ENCODE measurements around the gene TARS1.

The TARS1 gene

DNA sequence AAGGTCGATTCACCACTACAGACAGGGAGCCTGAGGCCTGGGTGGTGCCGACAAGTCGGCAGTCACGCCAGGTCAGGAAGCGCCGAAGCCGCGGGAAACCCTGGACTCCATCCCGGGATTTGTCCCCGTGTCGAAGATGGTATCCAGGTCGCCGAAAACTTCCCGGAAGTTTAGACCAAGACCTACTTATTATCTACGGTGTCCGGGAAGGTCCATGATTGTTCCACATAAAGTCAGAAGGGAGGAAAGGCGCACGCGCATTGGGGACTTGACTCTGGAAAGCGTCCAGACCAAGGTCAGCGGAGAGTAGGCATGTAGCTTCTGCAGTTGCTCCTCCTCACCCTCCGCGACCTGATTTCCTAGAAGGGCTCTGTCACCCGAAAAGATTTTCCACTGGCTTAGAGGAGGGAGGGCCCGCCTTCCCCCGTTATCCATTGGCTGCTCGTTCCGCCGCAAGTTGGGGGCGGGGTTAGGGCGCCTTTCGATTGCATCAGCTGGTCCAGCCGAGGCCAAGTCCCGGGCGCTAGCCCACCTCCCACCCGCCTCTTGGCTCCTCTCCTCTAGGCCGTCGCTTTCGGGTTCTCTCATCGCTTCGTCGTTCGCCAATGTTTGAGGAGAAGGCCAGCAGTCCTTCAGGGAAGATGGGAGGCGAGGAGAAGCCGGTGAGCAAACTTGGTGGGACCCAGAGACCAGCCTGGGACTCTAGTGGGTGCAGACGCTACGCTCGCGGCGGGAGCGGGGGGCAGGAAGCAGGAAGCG, at the start of gene TARS1:
Gene TARS1 (plus strand): TSS at position 484 of the 759 bp plus-strand sequence. CDS start 122 bp downstream, at position 606.
- DNase-seq = peak; percentile 95

DNA sequence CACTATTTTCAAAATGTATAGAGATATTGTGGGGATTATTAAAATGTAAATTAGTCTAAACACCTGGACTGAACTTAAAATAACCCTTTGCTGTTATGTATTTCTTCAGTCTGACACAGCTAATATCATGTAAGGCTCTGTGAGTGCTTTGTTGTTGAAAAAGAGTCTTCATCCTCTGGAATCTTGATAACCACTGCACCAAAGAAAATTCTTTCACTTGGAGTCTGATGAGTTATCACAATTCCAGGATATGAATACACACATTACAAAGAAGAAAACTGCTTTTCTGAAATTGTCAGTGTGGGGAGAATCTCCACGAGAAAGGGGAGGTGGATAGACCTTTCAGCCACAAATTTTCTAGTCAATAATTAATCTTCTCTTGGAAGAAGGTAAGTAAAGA, 42.3 kb upstream of the TARS1 start:
- no peak for DNase-seq

DNA sequence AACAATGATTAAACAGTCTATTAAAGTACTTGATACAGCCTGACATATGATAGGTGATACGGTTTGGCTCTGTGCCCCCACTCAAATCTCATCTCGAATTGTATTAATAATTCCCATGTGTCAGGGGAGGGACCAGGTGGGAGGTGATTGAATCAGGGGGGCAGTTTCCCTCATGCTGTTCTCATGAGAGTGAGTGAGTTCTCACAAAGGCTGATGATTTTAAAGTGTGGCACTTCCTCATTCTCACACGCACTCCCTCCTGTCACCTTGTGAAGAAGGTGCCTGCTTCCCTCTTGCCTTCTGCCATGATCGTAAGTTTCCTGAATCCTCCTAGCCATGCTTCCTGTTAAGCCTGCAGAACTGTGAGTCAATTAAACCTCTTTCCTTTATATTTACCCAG, 40.1 kb upstream of the TARS1 start:
- no peak for DNase-seq

- DNase-seq = no peak
Measured at GRCh38 chr5:33401482-33402390, 39.0 kb upstream of the TARS1 start.

GRCh38 chr5:33403187-33403586, 37.6 kb upstream of the TARS1 start:
- DNase-seq = no peak

- DNase-seq = no peak
Measured at GRCh38 chr5:33408816-33409215, 31.9 kb upstream of the TARS1 start.

DNA sequence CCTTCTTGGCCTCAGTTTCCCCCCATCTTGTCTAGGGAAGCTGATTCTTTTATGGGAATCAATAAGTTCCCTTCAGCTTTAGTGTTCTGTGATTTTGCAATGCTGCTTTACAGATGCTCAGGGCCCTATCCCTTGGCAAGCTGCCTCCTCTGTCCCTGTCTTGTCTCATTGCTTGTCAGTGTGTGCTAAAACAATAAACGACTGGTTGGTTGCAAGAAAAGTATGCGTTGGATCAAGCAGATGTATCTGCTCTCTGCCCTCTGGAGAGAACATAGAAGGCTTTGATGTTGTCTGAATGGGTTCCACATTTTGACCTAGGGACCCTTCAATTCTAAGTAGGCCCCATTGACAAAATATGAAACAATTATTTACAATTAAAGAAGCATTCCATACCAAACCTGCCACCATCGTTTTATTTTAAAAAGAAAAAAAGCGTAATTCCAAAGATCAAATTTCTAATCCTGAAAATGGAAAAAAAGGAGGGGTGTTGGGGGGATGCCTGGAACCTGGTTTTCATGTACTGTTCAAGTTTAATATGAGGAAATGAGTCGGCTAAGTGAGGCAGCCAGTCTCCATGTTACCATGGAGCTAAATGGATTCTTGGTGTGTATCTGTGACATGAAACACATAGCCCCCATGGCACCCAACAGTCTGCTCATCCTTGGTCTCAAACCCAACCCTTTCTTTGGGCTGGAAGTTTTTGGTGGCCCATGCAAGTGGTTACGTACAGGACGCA, 31.2 kb upstream of the TARS1 start:
- DNase-seq = no peak

DNA sequence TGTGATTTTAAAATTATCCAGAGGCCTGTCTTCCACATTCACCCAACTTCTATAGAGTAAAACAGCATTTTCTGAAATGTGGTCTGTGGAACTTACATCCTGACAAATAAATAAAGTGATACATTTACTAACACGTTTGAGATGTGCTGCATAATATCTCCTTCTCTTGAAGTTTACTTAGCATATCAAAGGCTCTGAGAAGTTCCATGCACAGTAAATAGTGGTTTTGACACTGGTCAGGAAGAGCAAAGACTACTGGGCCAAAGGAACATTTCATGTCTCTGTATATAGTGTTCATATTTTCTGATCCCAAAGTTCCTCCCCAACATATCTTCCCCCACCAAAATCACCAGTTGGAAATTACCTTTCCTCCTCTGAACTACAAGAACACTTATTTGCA, 30.5 kb upstream of the TARS1 start:
- no peak for DNase-seq

DNA sequence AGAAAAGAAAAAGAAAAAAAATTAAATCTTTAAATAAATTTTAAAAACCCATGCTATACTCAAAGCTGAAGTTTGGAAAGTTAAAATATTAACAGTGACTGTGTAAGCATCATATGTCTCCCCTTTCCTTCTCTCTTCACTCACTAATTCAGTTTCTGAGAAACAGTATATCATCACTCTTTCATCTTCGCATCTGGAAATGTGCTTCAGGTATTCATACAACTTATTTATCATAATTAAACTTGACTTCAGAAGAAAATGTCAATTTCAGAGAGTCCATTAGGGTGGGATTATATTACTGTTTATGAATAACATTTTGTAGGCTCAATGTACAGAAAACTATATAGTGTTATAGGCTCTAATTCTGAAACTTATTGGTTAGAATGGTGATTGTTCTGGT, 29.3 kb upstream of the TARS1 start:
- DNase-seq = no peak

GRCh38 chr5:33415811-33416354, 24.9 kb upstream of the TARS1 start:
- DNase-seq = no peak

DNA sequence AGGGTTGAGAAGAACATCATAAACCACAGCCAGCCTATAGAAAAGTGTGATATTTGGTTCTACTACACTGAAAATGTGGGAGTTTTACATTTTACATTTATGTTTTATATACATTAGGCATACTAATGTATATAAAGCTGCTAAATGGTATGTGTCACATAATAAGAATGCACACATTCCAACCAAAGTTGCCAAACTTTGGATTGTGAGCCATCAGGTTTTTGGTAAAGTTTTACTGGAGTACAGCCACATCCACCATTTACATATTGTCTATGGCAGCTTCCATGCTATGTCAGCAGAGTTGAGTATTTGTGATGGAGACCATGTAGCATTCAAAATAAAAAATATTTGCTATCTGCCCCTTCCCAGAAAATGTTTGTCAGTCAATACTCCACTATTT, 23.1 kb upstream of the TARS1 start:
- DNase-seq = no peak

GRCh38 chr5:33420946-33421345, 19.8 kb upstream of the TARS1 start:
- no peak for DNase-seq

DNA sequence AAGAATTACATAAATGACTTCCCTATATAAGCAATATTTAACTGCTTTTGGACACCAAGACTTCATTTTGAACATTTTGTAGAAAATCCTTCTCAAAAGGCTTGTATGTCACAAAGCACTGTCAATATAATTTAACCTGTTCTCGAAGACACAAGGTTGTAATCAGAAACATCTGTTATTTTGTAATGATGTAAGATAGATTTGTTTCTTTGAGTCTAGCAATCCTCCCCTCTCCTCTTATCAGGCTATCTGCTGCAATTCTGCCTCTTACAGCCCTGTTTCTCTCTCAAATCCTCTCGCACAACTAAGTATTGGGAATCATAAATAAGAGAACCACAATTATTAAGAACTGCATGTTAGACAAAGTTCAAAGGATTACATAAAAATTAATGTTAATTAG, 18.6 kb upstream of the TARS1 start:
- no peak for DNase-seq

DNA sequence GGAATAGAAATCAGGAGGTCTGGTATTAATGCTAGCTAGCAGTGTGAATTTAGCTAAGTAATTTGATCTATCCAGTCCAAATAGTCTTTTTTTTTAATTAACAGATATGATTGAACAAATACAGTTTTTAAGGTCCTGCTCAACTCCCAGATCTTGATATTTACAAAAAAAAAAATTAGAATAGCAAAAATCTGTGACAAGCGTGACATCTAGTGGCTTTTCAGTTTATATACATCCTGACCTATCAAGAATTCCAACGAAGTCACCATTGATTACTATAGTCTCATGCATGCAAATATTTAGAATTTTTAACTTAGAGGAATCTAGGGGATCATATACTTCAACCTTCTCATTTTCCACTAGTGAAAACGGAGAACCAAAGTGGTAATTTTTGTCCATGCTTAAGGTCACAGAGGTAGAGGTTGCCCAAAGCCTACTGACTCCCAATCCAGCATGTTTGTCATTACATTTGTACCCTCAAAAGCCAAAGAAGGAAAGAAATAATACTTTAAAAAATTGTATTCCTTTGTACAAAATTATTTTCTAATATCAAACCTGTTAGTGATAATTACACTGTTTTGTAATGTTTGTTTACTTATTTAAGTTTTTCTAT, 17.6 kb upstream of the TARS1 start:
- DNase-seq = no peak

DNA sequence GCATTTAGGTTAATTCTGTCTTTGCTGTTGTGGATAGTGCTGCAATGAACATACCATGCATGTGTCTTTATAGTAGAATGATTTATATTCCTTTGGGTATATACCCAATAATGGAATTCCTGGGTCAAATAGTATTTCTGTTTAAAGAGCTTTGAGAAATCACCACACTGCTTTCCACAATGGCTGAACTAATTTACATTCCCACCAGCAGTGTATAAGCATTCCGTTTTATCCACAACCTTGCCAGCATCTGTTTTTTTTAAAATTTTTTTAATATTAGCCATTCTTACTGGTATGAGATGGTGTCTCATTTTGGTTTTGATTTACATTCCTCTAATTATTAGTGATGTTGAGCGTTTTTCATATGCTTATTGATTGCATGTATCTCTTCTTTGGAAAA, 15.5 kb upstream of the TARS1 start:
- no peak for DNase-seq

DNA sequence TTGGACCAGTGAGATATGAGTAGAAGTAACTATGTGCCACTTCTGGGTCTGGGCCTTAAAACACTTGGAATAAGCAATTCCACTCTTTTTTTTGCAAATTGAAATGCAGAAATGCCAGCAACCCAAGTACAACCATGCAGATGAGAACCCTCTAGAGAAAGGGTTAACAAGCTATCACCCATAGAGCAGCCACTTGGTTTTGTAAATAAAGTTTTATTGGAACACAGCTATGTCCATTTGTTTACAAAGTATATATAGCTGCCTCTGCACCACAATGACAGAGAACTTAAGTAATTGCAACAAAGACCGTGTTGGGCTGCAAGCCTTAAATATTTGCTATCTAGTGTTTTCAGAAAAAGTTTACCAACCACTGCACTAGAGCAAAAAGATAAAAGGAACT, 9.8 kb upstream of the TARS1 start:
- no peak for DNase-seq

DNA sequence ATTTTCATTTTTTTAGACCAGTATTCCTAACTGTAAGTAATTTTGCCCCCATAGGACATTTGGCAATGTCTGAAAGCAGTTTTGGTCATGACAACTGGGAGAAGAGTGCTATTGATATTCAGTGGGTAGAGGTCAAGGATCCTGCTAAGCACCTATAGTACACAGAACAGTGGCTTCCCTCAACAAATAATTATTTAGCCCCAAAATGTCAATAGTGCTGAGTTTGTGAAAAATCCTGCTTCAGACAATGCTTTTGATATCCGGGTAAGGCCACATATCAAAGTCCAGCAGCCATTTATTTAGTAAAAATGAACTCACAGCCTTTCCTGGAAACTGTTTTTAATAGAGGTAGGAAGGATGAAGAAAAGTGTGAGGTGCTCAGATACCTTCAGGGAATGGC, 8.1 kb upstream of the TARS1 start:
- no peak for DNase-seq

DNA sequence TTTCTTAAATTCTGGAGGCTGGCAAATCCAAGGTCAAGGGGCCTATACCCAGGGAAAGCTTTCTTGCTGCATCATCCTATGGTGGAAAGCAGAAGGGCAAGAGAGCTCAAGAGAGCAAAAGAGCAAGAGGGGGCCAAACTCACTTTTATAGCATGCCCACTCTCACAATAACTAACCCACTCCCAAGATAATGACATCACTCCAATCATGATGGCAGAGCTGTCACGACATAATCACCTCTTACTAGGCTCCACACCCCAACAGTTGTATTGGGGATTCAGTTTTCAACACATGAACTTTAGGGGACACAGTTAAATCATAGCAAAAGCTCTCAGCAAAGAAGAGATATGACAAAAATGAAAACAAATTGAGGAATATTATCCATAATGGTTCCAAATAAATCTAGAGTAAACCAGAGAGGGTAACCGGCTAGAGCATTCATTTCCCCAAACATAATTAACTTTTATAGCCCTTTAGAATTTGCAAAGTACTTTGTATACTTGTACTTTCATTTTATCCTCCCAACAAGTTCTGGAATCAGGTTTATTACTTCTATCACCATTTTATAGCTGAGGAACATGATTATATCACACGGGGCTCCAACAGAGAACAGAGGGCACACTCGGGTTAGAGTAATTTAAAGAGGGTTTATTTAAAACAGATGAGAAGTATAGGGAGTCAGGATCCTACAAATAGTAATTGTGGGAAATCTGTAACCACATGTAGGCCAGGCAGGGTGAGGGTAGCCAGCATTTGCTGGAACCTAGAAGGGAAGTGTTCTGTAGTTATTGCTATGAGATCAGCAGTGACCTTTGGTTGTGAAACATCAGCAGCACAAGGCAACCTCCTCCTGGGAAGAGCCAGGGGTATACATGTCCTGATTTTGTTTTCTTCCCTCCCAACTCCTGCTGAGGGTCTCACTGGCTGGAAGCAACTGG, 7.2 kb upstream of the TARS1 start:
- no peak for DNase-seq

DNA sequence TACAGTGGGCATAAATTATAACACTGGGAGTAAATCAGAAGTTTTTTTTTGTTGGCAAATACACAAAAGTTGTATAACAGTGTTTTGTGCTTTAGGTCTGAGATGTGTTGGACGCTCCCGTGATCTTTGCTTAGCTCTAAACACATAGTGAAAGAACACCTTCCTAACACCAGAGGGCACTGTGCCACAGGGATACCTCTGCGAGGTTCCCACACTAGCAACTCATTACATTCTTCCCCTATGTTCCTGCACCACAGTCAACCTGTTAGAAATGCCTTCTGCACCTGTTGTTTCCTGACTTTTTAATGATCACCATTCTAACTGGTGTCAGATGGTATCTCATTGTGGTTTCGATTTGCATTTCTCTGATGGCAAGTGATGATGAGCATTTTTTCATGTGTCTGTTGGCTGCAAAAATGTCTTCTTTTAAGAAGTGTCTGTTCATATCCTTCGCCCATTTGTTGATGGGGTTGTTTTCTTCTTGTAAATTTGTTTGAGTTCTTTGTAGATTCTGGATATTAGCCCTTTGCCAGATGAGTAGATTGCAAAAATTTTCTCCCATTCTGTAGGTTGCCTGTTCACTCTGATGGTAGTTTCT, 4.8 kb upstream of the TARS1 start:
- peak; percentile 48 for DNase-seq

GRCh38 chr5:33438996-33439395, 1.8 kb upstream of the TARS1 start:
- no peak for DNase-seq

- DNase-seq = no peak
Measured at GRCh38 chr5:33439905-33440481, 772 bp upstream of the TARS1 start.
